ENCODE results near the gene B4GALT4. TPM values are rescaled to one million over a fixed set of nuclear protein-coding genes. Genes with fewer than 3 reads are reported as not detected.

B4GALT4 gene
- polyA plus RNA-seq, 1 of the 3 experiments (the other 2 are of a cell fraction) = 15.7 TPM

DNA sequence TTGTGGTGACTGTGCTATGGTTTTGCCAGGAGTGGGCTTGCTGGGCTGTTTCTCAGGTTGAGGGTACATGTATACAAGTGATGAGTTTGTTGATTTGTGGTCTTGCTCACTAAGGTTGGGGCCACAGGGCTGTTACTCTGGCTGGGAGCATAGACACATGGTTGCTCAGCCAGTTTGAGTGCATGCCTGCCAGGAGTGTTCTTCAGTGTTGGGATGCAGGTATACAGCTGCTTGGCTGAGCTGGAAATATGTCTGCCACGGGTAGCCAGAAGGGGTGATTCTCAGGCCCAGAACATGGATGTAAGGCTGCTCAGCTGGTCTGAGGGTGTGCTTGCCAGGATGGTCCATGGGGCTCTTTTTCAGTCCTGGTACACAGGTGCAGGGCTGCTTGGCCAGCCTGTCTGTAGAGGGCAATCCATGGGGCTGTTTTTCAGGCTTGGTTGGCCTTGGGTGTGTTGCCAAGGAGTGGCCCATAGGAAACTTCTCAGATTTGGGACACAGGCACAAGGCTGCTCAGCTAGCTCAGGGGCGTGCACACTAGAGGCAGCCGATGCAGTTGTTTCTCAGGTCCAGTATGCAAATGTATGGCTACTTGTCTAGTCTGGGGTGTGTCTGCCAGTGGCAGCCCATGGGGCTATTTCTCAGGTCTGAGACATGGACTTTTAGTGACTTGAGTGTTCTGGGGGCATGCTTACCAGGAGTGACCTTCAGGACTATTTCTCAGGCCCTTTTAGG is 48.2 kb upstream of the B4GALT4 start:
- Histone ChIP-seq H3K36me3 (replicated peaks in 1 of 2; ENCODE audit: control insufficient read depth in 1 of 2, insufficient read depth in 2 of 2, low read length in 1 of 2) (no peaks in the 10 kb centered on the region), H3K27ac (ENCODE audit: low read depth in 2 of 2, low read length in 1 of 2) (no peak overlapping the region), H3K4me2 (no peak overlapping the region), H4K20me1 (ENCODE audit: insufficient read depth) (no peaks in the 10 kb centered on the region), H3K9me2 (no peaks in the 10 kb centered on the region), H3K79me2 (ENCODE audit: insufficient read depth) (no peaks in the 10 kb centered on the region), H3K4me1 (ENCODE audit: control insufficient read depth in 1 of 2, insufficient read depth in 2 of 2, low read depth in 1 of 2, low read length in 1 of 2) (peaks cover 0 to 19% of the 10 kb centered on the region in 2 experiments; a peak in 2 of 4 replicates), H3K4me3 (ENCODE audit: low read depth in 2 of 2, low read length in 1 of 2) (no peak overlapping the region), H3K9me3 (peaks cover 15% of the 10 kb centered on the region; the same call in 1 of the 2 replicates), H3K27me3 (ENCODE audit: insufficient read depth) (no peaks in the 10 kb centered on the region), H2AFZ (ENCODE audit: low read depth) (no peak overlapping the region), H3F3A (replicated peaks; ENCODE audit: insufficient read depth) (peaks cover 7% of the 10 kb centered on the region), H3K9ac (no peak overlapping the region)
- TF ChIP-seq MEF2A (IDR thresholded peaks at IDR 0.05; ENCODE audit: borderline replicate concordance, low read depth) = no peak
- no peak for TF ChIP-seq SIN3A (IDR thresholded peaks at IDR 0.05; ENCODE audit: borderline replicate concordance, low read depth, low read length)
- TF ChIP-seq TCF12 (IDR thresholded peaks at IDR 0.05) = no peak
- TF ChIP-seq FOXJ3 (CRISPR knock-in tag; IDR thresholded peaks at IDR 0.05) = no peak
- no peak for TF ChIP-seq RAD21 (IDR thresholded peaks at IDR 0.05; ENCODE audit: low read length)
- TF ChIP-seq, protein P1, sequence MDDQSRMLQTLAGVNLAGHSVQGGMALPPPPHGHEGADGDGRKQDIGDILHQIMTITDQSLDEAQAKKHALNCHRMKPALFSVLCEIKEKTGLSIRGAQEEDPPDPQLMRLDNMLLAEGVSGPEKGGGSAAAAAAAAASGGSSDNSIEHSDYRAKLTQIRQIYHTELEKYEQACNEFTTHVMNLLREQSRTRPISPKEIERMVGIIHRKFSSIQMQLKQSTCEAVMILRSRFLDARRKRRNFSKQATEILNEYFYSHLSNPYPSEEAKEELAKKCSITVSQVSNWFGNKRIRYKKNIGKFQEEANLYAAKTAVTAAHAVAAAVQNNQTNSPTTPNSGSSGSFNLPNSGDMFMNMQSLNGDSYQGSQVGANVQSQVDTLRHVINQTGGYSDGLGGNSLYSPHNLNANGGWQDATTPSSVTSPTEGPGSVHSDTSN (IDR thresholded peaks at IDR 0.05) = no peak
- TF ChIP-seq, protein P2, sequence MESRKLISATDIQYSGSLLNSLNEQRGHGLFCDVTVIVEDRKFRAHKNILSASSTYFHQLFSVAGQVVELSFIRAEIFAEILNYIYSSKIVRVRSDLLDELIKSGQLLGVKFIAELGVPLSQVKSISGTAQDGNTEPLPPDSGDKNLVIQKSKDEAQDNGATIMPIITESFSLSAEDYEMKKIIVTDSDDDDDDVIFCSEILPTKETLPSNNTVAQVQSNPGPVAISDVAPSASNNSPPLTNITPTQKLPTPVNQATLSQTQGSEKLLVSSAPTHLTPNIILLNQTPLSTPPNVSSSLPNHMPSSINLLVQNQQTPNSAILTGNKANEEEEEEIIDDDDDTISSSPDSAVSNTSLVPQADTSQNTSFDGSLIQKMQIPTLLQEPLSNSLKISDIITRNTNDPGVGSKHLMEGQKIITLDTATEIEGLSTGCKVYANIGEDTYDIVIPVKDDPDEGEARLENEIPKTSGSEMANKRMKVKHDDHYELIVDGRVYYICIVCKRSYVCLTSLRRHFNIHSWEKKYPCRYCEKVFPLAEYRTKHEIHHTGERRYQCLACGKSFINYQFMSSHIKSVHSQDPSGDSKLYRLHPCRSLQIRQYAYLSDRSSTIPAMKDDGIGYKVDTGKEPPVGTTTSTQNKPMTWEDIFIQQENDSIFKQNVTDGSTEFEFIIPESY (IDR thresholded peaks at IDR 0.05; ENCODE audit: borderline replicate concordance, low read depth) = no peak
- TF ChIP-seq, protein P3, sequence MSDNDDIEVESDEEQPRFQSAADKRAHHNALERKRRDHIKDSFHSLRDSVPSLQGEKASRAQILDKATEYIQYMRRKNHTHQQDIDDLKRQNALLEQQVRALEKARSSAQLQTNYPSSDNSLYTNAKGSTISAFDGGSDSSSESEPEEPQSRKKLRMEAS (IDR thresholded peaks at IDR 0.05; ENCODE audit: low read depth) = no peak
- no peak for TF ChIP-seq NFIC (IDR thresholded peaks at IDR 0.05; ENCODE audit: borderline replicate concordance)
- TF ChIP-seq NRF1 (IDR thresholded peaks at IDR 0.05; ENCODE audit: low read depth, low read length) = no peak
- TF ChIP-seq GABPA (IDR thresholded peaks at IDR 0.05; ENCODE audit: low read depth) = no peak
- no peak for TF ChIP-seq ELF1 (IDR thresholded peaks at IDR 0.05)
- TF ChIP-seq, protein P4, sequence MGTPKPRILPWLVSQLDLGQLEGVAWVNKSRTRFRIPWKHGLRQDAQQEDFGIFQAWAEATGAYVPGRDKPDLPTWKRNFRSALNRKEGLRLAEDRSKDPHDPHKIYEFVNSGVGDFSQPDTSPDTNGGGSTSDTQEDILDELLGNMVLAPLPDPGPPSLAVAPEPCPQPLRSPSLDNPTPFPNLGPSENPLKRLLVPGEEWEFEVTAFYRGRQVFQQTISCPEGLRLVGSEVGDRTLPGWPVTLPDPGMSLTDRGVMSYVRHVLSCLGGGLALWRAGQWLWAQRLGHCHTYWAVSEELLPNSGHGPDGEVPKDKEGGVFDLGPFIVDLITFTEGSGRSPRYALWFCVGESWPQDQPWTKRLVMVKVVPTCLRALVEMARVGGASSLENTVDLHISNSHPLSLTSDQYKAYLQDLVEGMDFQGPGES (IDR thresholded peaks at IDR 0.05; ENCODE audit: low read depth, low read length) = no peak
- TF ChIP-seq FOXM1 (IDR thresholded peaks at IDR 0.05; ENCODE audit: low read depth) = no peak
- DNase-seq = no peak
- ChIA-PET POLR2A (no interaction called here), CTCF (no interaction called here)
- WGBS (ENCODE audit: low lambda C conversion rate) = no CpG with 5 or more reads among the region's 3 CpGs
